GM18861 (cell line): Measurements from ENCODE around the gene ATP2A1.

Experiments used
- ATAC-seq: cut with Tn5 transposase; IDR thresholded peaks from one replicate; pipeline ENCODE4 v1.9.1; 2021; ENCODE audit not compliant: unreplicated experiment

The ATP2A1 gene

GRCh38 chr16:28878083-28878926 is at the start of gene ATP2A1:
ATP2A1 (plus strand) TSS chr16:28878488; CDS start chr16:28878672, 184 bp downstream.
- no peak for ATAC-seq

- ATAC-seq = no peak
These were observed 48.5 kb upstream of the ATP2A1 start for GRCh38 chr16:28829747-28830146.

- ATAC-seq = no peak
These were observed 47.8 kb upstream of the ATP2A1 start for GRCh38 chr16:28830531-28830930.

- no peak for ATAC-seq
These were observed 43.9 kb upstream of the ATP2A1 start for GRCh38 chr16:28834349-28834748.

- no peak for ATAC-seq
These were observed 43.1 kb upstream of the ATP2A1 start for GRCh38 chr16:28834873-28835863.

- ATAC-seq = no peak
These were observed 42.2 kb upstream of the ATP2A1 start for GRCh38 chr16:28835864-28836760.

- no peak for ATAC-seq
These were observed 41.6 kb upstream of the ATP2A1 start for GRCh38 chr16:28836761-28837064.

GRCh38 chr16:28837672-28838557 is 40.4 kb upstream of the ATP2A1 start:
- ATAC-seq = no peak

- no peak for ATAC-seq
These were observed 39.8 kb upstream of the ATP2A1 start for GRCh38 chr16:28838558-28838918.

- ATAC-seq = no peak
These were observed 39.2 kb upstream of the ATP2A1 start for GRCh38 chr16:28839004-28839639.

- ATAC-seq = no peak
These were observed 38.4 kb upstream of the ATP2A1 start for GRCh38 chr16:28839899-28840298.

GRCh38 chr16:28842696-28843095 is 35.6 kb upstream of the ATP2A1 start:
- no peak for ATAC-seq

- no peak for ATAC-seq
These were observed 34.5 kb upstream of the ATP2A1 start for GRCh38 chr16:28843766-28844165.

- no peak for ATAC-seq
These were observed 33.9 kb upstream of the ATP2A1 start for GRCh38 chr16:28844226-28844885.

- no peak for ATAC-seq
These were observed 33.0 kb upstream of the ATP2A1 start for GRCh38 chr16:28845293-28845692.

- no peak for ATAC-seq
These were observed 32.6 kb upstream of the ATP2A1 start for GRCh38 chr16:28845761-28846079.

GRCh38 chr16:28846080-28846932 is 32.0 kb upstream of the ATP2A1 start, which contains the start of gene TUFM:
TUFM (minus strand) TSS chr16:28846348; CDS start chr16:28846269, 79 bp downstream.
- ATAC-seq = peak; percentile 85

GRCh38 chr16:28846933-28847273 is 31.4 kb upstream of the ATP2A1 start:
- no peak for ATAC-seq
